Head of caudate nucleus (tissue), 42 donors: ENCODE measurements around the gene FLNB.
A peak's percentile ranks its signal among the peaks of the same experiment; 100 is the strongest.

ENCODE experiments used
- DNase-seq, 42 donors: peaks; one replicate each; pipeline versions ENCODE4 v3.0.0 to v3.0.0-alpha.2; 2020 to 2021; ENCODE audit warnings: mixed read lengths in 7 of 42
- intact Hi-C: fragments of 100-400 bp; cut with DNase I; formaldehyde crosslinking; loops from one replicate; pipeline ENCODE4 v1.15.0; 2022

The FLNB gene

DNA sequence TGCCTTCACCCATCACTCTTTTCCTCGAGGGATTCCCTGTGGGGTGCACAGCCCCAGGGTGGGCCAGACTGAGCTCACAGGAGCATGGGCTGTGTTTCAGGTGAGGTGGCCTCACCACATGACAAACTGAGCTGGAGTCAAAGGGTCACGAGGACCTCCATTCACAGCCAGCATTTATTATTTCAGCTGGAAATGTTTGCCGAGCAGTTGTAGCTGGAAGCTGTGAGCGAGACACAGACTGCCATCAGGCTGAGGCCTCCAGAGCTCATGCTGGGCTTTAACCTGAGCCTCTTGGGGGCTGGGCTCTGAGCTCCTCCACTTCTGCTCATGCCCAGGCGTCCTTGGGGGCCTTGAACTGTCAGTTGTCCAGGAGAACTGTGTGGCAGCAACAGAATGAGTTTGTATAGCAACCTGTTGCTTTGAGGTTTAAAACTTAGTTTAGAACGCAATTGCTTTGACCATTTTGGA is 57.5 kb downstream of the FLNB start:
- intact Hi-C loops = no loop called here

DNA sequence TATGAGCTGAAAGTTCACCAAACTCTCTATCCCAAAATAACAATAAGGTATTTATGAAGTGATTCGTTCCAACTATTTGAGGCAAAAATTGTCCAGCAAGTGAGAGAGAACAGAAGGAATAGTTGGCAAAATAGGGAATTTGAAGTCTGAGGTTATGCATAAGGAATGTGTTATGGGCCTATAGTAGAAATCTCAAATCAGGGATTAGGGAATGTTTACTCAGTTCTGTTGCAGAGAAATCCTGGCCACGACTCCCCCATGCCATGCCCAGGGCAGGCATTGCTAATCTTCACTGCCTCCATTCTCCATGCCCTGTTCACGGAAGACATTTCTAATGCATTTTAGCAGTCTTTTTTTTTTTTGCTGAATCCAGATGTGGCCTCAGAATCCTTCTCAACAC is 58.6 kb downstream of the FLNB start:
- intact Hi-C loops = no loop called here

More for the DNA sequence above, 57.5 kb downstream of the FLNB start:
- DNase-seq = peak in 1 of 42 donors; percentile 25

GRCh38 chr3:58068122-58068809 is 60.0 kb downstream of the FLNB start:
- DNase-seq = peak in 13 of 42 donors; percentile 15 to 51 (median 41)
- intact Hi-C loops = no loop called here

More for the DNA sequence above, 58.6 kb downstream of the FLNB start:
- no peak for DNase-seq

DNA sequence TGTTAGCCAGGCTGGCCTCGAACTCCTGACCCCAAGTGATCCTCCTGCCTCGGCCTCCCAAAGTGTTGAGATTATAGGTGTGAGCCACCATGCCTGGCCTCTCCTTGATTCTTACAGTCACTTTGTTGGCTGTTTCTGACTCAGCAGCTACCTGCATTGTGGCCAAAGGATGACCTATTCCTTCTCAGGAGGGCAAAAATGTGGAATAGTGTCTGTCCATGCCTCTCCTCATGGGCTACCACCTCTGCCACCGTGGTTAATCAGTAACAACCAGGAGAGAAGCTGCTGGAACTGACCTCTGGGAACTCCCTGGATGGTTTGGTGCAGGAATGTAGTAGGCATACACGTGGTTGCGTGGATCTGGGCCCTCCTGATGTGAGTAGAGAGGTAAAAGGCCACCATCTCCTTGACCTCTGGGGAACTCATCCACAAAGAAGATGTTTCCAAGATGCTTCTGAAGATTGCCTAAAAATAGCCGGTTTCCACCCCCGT is 63.3 kb downstream of the FLNB start:
- no peak for DNase-seq
- intact Hi-C loops = no loop called here

DNA sequence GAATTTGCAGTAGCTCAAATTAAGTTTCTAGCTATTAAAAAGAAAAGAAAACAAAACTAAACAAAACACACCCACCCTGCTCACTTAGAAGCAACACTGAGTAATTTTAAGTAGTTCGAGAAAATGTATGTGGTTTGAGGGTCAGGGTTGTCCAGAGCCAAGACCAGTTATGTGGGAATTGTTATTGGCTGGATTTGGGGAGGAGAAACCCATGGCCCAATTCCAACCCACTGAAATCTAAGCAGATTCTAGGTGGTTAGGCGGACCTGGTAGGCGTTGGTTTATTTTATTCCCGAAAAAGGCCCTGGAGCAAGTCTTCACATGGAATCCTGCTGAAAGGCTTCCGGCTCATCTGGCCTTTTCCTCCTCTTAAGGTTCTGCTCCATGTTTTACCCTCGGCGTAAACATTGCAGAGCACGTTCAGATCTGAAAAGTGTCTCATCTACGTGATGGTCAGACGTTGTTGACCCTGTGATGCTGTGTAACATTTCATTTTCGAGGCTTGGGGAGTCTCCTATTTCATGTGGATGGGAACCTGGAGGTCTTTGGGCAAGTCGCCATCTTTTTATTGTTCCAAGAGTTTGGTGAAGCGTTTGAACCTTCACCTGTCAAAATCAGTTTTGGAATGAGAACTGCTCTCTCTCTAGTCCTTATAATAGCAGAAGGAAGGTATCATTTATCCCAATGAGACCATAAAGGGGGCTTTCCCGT is 64.0 kb downstream of the FLNB start:
- DNase-seq = no peak
- intact Hi-C loops = no loop called here

DNA sequence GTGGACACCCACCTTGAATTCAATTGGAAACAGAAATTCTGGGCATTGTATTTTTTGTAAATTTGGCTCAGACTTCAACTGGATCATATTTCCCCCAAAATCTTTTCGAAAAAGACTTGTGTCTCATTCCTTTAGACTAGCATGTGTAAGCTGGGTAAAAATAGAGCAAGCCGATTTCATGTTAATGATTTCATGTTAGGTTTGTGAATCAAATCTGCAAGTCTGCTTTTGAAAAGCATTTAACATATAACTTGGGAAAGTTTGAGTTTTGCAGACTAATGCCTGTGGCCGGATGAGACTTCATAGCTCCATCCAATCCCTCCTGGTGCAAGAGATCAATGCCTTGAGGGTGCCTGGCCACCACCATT is 64.5 kb downstream of the FLNB start:
- intact Hi-C loops = no loop called here
- DNase-seq = no peak

DNA sequence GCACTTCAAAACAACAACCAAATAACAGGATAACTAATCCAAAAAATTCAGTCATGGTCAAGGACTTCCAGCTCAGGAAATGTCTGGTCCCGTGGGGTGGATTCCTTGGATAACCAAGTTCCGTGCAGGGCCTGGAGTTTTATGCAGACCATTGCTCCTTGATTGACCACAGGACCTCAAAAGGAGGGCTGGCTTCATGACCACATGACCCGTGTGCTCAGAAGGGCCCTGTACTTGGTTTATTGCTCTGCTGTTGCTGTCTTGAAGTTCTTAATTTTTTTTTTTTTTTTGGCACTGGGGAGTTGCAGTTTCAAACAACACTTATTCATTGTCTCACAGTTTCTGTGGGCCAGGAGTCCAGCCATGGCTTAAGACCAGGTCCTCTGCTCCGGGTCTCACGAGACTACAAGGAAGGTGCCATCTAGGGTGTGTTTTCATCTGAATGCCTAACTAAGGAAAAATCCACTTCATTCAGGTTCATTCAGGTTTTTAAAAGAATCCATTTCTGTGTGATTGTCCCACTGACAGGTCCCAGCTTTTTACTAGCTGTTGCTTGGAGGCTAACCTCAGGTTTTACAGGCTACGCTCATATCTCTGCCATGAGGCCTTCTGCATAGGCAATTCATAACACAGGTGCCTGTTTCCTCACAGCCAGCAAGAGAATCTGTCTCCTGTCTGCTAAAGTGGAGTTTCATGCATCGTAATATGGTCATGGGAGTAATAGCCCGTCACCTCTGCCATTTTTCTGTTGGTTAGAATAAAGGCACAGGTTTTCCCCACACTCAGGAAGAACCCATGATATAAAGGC is 65.3 kb downstream of the FLNB start:
- no peak for DNase-seq
- intact Hi-C loops = no loop called here

DNA sequence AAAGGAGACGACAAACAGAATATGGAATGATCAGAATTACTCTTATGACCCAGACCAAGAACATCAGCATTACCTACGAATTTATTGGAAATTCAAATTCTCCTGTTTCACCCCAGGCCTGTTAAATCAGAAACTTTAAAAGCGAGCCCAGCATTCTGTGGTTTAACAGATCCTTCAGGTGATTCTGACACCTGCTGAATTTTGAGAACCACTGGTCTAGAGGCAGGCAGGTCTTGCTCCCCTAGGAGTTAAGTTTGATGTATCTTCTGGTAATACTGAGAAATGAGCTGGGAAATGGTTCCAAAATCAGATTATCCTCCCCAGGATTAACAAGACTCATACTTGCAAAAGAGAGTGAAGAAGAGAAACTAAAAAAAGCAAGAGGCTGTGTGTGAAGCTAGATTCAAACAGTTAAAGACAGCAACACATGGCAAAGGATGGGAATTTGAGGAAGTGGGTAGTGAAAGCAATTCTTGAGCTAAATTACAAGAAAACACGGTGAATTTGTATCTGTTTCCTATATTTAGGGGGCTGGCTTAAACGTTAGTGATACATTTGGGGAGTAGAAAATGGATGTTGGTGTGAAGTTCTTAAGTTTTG is 66.0 kb downstream of the FLNB start:
- DNase-seq = no peak
- intact Hi-C loops = no loop called here

DNA sequence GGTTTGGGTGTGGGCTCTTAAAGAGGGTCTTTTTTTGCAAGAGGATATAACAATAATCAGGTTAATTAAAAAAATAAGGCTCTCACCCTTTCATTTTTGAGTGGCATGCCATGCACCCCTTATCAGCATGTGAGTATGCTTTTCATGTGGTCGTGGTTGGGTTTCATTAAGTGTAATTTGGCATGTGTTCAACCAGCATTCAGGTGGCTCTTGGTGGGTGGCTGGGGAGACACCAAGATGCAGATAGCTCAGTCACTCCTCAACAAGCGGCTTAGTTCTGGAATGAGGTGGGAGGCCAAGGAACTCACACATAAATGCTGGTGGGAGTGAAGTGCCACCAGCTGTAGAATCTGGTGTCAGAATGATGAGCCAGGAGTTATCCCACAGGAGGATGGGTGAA is 66.8 kb downstream of the FLNB start:
- DNase-seq = peak in 20 of 42 donors; percentile 26 to 78 (median 48)
- intact Hi-C loops = no loop called here

DNA sequence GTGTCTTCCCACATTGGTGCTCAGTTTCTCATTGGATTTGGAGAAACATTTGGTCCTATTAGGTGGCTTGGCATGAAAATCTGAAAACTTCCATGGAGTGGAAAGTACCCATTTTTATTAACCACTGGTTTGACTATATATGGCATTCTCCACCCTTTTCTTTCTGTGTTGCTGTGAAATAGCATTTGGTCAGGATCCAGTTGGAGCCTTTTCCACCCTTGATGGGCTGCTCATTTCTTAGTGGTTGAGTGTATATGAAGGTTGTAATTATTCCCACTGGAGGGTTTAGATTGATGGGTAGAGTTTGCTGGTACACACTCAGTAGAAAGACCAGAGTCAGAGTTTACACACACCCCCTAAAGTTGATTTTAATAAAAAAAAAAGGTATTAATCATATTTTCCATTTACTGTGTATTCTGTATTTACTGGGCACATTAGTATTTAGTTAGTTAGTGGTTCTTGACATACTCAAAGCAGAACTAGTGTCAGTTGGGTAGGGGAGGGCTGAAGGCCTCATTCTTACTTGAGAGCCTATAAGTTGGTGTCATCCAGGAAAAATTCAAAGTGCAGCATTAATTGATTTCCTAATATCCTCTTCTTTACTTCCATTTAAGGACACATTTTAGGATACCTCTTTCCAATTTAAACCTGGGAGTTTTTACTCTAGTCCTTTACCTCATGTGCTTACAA is 69.5 kb downstream of the FLNB start:
- intact Hi-C loops = no loop called here
- DNase-seq = no peak

- intact Hi-C loops = no loop called here
- no peak for DNase-seq
Measured at GRCh38 chr3:58078610-58079009, 70.4 kb downstream of the FLNB start.

DNA sequence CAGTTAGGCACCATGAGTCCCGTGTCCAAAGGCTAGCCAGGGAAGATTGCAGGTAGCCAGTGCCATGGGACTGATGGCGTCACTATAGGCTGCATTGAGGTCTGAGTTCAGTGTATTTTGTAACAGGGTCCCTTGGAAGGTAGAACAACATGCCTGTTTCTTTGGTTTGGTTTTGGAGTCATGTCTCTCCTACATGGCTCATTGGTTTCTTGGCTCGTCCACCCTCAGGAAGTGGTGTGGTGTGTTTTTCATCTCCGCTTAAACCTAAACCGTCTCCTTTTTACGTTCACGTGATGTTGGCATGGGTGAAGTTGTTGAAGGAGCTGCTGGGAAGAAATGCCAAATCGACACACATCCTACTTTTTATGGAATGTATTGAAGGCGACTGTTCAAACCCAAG is 71.6 kb downstream of the FLNB start:
- intact Hi-C loops = no loop called here
- no peak for DNase-seq

- intact Hi-C loops = no loop called here
- DNase-seq = peak in 6 of 42 donors; percentile 6 to 52 (median 32)
Measured at GRCh38 chr3:58082047-58082446, 73.8 kb downstream of the FLNB start.

DNA sequence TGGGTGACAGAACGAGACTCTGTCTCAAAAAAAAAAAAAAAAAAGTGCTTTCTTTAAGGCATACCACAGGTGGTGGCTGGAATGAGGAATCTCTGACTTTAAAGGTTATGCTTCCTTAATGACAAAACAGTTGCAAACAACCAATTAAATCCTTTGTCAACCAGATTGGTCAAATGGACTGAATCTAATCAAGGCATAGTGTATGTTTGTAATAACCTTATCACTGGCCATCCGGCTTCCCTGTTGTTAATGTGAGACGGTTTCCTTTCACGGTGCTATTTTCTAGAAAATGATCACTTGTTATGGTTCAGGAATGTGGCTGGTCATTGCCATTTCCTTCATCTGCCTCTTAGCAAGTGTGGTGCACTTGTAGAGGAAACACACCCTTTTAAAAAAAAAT is 75.9 kb downstream of the FLNB start:
- intact Hi-C loops = no loop called here
- no peak for DNase-seq

DNA sequence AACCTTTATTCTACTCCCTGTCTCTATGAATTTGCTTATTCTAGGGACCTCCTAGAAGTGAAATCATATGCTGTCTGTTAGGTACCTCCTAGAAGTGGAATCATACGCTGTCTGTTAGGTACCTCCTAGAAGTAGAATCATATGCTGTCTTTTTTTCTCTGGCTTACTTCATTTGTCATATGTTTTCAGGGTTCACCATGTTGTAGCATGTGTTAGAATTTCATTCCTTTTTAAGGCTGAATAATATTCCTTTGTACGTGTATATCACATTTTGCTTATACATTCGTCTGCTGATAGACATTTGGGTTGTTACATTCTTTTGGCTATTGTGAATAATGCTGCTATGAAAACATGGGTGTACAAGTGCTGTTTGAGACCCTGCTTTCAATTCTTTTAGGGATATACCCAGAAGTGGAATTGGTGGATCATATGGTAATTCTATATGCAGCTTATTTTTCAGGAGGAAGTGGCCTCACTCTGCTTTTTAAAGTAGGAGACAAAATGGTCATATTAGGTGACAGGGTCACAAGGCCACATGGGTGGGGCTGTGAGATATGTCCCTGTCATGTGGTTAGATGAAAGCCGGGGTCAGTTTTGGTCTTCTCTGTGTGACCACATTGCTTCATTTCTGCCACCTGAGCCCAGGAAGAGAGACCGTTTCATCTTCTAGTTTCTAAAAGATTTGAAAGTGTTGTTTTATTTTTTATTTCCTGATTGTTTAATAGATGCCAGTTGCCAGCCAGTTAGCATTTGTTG is 76.7 kb downstream of the FLNB start:
- no peak for DNase-seq
- intact Hi-C loops = no loop called here

DNA sequence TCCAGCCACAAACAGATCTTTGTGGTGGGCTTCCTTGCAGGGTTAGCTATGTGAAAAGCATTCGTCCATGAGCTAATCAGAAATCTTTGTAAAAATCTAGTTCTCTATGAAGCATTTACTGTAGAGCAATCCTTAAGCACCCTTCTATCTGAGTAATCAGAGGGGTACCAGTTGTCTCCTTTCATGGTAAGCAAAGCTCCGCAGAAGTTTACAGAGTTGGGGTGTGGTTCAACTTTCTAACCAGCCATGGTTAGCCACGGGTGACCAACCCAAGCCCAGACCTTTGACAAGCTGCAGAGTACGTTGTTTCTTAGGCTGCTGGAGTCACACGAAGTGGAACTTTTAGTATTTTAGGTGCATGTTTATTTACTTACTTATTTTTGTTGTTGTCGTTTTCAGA is 77.4 kb downstream of the FLNB start:
- intact Hi-C loops = no loop called here
- no peak for DNase-seq

- intact Hi-C loops = no loop called here
- DNase-seq = no peak
Measured at GRCh38 chr3:58088501-58088900, 80.3 kb downstream of the FLNB start.

DNA sequence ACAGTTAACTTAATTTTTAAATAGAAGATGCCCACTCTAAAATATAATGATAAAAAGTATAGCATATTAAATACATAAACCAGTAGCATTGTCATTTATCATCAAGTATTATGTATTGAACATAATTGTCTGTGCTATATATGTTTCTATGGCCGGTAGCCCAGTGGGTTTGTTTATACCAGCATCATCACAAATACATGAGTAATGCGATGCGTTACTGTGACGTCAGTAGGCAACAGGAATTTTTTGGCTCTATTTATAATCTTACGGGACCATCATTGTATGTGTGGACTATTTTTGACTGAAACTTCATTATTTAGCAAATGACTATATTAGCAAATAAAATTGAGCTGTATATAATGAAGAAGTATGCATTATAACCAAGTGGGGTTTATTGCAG is 82.1 kb downstream of the FLNB start:
- no peak for DNase-seq
- intact Hi-C loops = no loop called here
